Fibroblast of mammary gland (primary cell): ENCODE data around the gene DUSP1.

Experiments used
- DNase-seq: peaks from one replicate; pipeline ENCODE4 v3.0.0-alpha.2; 2010; ENCODE audit warnings: low read depth
- H3K4me3 ChIP-seq: 2 replicates; pipeline ENCODE4 v1.5.1; 2011; ENCODE audit warnings: low read depth, mild to moderate bottlenecking, low read length, moderate library complexity; ENCODE audit not compliant: control insufficient read depth
- TF ChIP-seq, protein P1 (sequence below): conservative IDR thresholded peaks from 2 replicates; pipeline ENCODE4 v1.5.1; 2011; ENCODE audit warnings: low read depth, low read length, inconsistent platforms; ENCODE audit not compliant: control insufficient read depth, insufficient read depth

DUSP1 gene

DNA sequence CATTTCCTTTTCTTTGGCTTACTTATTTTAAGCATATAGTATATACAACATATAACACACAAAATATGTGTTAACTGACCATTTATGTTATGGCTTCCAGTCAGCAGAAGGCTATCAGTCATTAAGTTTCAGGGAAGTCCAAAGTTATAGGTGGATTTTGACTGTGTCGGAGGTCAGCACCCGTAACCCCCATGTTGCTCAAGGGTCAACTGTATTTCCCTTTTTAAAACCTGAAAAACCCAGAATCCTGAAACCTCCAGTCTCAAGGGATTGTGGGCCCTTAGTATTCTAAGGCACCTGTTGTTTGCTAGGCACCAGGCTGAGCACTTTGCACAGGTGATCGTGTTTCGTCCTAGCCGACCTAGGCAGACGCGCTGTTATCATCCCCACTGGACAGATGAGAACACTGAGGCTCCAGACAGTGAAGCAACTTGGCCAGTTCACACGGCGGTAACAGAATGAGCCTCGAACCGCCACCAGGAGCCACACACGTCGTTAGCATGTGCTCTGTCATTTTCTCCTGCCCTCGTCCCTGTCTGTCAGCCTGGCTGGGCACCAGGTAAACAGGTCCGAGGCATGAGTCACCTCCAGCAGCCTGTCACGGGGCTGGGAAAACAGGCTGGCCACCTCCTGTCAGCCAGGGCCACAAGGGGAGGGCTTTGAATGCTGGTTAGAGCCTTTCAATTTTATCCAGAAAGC lies 39.9 kb downstream of the DUSP1 start:
- no peak overlapping the region for H3K4me3 ChIP-seq
- peak; percentile 24 for DNase-seq
- TF ChIP-seq, protein P1, sequence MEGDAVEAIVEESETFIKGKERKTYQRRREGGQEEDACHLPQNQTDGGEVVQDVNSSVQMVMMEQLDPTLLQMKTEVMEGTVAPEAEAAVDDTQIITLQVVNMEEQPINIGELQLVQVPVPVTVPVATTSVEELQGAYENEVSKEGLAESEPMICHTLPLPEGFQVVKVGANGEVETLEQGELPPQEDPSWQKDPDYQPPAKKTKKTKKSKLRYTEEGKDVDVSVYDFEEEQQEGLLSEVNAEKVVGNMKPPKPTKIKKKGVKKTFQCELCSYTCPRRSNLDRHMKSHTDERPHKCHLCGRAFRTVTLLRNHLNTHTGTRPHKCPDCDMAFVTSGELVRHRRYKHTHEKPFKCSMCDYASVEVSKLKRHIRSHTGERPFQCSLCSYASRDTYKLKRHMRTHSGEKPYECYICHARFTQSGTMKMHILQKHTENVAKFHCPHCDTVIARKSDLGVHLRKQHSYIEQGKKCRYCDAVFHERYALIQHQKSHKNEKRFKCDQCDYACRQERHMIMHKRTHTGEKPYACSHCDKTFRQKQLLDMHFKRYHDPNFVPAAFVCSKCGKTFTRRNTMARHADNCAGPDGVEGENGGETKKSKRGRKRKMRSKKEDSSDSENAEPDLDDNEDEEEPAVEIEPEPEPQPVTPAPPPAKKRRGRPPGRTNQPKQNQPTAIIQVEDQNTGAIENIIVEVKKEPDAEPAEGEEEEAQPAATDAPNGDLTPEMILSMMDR: no peak

DNA sequence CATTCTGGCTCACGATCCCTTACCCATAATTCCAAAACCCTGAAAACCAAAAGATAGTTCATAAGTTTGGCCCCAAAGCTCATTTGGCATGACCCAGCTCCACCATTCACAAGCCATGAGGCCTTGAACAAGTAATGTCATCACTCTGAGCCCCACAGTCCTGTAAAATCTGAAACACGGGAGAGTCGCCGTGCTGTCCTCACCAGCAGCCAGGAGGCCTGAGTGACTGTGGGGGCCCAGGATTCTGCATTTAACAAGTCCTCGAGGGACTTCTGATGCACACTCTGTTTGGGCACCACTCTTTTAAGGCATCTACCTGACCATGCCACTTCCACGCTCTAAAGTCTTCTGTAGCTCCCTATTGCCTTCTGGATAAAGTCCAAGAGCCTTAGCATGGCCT lies 40.8 kb downstream of the DUSP1 start:
- TF ChIP-seq, protein P1: no peak
- no peak overlapping the region for H3K4me3 ChIP-seq
- no peak for DNase-seq

- DNase-seq: no peak
- TF ChIP-seq, protein P1: no peak
- no peak overlapping the region for H3K4me3 ChIP-seq
These were observed 41.4 kb downstream of the DUSP1 start for GRCh38 chr5:172729588-172729987.

DNA sequence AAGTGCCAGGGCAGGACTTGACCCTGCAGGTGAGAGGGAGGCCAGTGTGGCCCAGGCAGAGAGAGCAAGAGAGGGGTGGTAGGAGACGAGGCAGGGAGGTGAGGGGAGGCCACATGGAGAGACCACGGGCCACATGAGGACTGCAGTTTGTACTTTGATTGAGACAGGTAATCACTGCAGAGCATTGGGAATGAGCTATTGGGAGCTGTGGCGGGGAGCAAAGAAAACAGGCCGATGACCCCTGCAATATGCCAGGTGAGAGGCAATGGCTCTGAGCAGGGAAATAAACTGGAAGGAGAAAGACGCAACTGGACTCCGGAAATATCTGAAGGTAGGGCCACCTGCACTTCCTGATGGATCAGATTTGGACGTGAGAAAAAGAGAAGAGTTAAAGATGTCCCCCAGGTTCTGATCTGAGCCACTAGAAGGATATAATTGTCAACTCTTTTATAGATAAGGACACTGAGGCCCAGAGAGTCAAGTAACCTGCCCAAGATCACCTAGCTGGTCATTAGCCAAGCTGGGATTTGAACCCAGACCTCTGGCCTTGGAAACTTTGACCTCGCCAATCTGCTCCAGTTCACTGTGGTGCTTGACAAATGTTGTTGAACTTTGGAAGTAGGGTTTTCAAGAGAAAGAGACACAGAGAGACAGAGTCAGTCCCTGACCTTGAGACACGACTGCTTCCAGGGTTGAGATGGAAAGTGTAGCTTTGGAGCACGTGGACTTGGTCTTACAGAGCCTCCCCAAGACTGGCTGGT lies 42.3 kb downstream of the DUSP1 start:
- no peak overlapping the region for H3K4me3 ChIP-seq
- DNase-seq: no peak
- TF ChIP-seq, protein P1: no peak

DNA sequence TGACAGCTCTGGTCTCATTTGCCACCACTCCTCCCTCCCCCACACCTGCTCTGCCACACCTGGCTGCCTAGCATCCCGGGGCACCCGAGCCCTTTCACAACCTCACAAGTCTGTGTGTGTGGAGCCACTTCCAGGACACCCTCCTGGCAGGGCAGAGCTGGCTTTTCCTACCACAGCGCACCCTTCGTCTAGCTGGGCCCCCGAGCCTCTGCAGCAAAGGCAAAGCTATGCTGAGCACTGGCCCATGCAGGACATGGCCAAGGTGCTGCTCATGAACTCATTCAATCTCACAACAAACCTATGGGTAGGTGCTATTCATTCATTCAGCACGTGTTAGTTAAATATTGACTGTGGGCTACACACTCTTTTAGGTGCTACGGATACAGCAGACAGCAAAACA lies 43.4 kb downstream of the DUSP1 start:
- DNase-seq: no peak
- no peak overlapping the region for H3K4me3 ChIP-seq
- TF ChIP-seq, protein P1: no peak

DNA sequence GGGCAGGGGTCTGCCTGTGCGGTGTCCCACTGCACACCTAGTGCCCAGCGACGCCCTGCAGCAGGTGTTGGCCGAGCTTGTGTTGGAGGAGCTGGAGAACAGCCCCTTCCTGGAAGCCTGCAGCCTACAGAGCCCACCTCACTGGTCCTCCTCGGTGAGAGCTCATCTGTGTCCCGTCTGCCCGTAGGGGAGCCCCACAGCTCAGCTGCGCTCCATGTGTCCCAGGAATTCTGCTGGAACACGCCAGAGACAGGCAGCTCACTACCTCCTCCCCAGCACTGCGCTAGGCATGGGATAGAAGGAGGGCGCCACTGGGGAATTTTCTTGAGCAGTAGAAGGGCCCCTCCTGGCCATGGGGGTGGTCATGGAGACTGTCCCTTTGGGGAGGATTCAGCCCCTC lies 44.0 kb downstream of the DUSP1 start:
- H3K4me3 ChIP-seq: no peak overlapping the region
- no peak for DNase-seq
- TF ChIP-seq, protein P1: no peak
